GM18907 (cell line): ENCODE results near the gene EHF.
A peak's percentile ranks its signal among the peaks of the same experiment; 100 is the strongest.

ENCODE experiments used
- ATAC-seq: cut with Tn5 transposase; IDR thresholded peaks from one replicate; pipeline ENCODE4 v1.9.1; 2021; ENCODE audit warnings: mild to moderate bottlenecking, moderate library complexity; ENCODE audit not compliant: unreplicated experiment

The EHF gene

DNA sequence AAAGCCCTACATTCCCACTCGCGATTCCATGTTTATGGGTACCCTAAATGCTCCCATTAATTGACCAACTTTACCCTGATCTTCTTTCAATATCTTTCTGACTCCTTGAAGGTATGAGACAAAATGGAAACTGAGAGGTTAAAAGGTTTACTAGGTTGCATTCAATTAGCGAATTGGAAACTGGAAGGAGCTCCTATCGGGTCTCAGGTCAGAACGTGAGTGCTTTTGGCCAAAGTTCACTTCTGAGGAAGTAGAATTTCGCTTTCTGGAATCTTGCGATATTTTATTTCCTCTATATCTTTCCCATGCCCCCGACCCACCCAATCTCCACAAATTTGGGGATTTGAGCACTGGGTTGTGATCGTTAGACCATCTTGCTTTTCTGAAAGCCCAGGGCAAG, 2.6 kb downstream of the EHF start:
- ATAC-seq, result no peak

DNA sequence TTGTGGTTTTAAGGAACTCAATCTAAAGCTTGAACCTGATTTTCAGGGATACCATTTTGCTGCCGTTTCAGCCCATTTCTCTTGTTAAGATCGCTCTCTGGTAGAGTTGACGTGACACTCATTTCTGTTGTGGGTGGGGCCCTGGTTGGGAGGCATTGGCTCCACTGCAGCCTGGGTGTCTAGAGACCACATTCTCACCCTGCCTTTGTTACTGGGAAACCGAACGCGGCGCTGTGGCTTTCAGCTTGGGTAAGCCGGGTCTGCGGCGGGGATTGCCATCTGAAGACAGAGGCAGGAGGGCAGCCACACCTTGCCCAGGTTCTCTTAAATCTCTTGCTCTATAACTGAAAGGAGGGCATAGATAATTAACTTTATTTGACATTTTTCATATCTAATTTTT, 3.2 kb downstream of the EHF start:
- peak; percentile 68 for ATAC-seq

DNA sequence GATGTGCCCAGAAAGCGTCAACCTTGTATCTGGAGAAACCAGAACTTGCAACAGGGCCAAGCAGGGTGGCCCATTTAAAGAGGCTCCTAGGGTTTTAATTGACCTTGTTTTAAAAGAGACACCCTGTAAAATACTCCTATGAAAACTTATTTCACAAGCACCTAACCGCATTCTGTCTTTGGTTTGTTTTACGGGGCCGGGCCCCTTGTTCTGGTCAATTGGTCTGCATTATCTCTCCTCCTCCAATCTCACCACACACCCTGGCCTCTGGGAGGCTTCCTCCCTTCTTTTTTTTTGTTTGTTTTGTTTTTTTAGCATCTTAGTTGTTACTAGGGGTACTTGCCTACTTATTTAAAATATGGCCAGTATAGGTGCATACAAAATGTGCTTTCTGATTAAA, 4.7 kb downstream of the EHF start:
- ATAC-seq, result no peak

DNA sequence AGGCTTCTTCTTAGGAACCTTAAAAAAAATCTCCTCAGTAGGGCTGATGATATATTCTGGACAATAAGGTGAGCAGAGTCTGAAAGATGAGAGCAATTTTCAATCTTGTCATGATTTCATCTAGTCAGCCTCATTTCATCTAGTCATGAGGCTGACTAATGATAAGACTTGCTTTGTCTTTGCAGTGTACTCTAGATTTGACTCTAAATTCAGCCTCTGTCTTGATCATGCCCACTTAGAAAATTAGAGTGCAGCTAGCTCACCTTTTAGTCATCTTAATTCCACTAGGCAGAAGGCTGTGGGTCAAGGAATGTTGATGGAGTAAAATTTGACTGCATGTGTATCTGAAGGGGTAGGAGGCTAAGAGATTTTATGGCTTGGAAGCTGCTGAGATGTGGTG, 5.5 kb downstream of the EHF start:
- ATAC-seq, result no peak

DNA sequence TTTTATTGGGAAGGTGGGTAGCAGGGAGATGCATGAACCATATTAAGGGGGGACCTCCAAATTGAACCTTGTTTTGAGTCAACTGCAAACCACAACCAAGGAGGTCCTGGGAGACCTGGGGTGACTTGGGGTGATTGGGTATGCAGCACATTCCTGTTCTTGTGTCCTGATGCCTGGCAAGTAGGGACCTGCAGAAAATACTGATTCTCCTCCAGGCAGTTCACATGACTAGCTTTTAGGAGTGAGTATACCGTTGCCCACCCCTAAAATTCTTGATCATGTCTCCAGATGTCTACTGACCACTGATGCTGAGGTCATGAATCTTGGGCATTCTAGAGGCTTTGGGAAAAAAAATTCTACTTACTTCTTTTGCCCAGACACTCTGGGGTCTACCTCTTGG, 6.3 kb downstream of the EHF start:
- ATAC-seq, result no peak

DNA sequence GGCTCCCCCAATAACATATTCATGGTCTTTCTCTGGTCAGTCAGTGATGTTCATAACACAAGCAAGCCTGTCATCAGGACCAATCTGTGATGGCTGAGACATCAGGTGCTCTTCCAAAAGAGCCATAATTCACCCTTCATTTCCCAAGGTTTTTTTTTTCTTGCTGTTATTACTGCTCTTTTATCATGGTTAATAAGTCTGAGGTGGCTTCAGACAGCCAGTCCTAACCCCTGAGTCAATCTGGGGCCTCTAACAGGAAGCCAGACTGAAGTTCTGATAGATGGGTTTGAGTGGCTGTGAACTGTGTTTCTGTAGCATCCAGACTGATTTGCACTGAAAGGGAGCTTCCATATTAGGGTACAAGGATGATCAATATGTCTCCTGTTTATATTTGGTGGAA, 8.8 kb downstream of the EHF start:
- ATAC-seq, result no peak

DNA sequence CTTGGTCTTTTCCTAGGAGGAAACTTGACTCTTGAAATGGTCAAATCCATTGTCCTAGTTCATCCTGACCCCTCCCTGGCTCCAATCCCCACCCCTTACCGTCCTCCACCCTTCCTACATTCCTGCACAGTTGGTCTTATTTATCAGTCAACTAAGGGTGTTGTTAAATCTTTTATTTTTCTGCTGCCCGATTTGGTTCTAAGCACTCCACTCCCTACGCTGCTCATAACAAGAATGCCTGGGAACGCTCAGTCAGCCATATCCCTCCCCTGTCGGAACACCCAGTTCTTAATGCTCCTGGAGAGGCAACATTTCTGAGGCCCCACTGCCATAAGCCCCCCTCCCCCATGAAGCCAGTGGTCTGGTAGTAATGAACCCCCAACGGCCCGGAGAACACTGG, 9.7 kb downstream of the EHF start:
- no peak for ATAC-seq

DNA sequence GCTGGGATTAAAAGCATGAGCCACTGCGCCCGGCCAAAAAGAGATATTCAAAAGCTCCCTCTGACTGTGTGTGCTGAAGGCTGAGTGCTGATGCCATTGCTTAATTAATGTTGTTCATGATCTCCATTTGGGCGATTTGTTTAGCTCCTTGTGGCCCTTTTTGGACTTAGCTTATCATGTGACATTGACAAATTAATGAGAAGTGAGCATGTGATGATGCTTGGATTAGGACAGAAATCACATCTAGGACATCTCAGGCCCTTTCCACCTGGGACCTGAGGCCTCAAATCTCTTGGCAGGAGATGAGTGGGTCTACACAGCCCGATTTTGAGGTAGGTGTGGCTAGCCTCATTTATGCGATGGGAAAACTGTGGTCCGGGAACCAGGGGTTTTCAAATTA, 10.4 kb downstream of the EHF start:
- ATAC-seq, result no peak

DNA sequence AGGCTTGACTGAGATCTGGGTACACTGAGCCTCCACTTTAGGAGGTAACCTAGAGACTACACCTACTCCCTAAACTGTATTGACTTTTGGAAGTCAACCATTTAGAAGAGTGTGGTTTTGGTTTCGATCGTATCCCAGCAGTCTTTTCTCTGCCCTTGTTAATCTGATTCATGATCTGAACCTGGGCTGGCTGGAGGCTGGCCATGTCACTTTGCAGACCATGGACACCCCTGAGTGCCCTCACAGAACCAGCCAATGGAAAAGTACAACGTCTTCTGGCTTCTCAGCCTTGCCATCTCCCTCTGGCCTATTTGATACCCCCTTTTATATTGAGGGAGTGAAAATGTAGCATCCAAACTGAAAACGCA, 10.8 kb downstream of the EHF start:
- no peak for ATAC-seq

DNA sequence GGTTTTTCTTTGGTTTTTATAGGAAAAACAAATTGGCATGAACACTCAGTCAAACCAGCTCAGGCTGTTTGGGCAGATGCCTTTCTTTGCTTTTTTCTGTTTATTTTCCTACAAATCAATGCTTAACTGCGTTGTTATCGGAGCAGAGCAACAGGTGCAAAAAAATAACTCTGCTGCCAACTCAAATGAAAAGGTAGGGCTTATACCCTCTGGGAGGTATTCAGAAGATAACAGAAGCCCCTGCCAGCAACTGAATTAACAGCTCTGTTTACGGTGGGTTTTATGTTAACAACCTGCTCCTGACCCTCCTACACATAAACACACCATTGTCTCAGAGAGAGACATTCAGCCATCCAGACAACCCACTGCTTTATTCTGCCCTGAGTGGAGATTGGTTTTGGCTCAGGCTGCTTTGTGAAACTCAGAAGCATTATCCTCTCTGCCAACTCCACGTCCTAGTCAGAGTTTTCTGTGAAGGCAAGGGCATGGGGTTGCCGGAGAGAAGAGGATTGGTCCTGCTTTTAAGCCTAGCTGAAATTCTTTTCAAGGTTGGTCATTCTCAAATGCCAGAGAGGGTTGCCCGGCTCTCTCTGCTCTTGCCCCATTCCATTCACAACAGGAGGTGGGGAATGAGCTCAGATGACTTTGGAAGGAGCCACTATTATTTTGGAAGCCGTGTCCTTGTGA, 11.4 kb downstream of the EHF start:
- no peak for ATAC-seq

DNA sequence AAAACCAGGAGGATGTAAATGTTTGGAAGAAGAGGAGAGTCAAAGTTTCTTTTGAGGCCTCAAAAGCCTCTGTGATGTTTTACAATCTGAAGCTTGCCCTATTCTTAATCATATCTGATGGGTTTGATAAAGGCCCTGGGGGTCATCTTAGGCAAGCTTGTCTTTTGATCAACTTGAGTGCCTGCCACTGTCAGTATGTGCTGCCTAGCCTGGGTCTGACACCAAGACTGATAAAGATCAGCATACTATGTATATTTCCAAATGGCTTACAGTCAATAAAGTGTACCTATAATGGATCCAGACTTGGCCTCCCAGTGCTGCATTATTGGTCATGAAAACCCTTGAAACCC, 12.7 kb downstream of the EHF start:
- no peak for ATAC-seq

DNA sequence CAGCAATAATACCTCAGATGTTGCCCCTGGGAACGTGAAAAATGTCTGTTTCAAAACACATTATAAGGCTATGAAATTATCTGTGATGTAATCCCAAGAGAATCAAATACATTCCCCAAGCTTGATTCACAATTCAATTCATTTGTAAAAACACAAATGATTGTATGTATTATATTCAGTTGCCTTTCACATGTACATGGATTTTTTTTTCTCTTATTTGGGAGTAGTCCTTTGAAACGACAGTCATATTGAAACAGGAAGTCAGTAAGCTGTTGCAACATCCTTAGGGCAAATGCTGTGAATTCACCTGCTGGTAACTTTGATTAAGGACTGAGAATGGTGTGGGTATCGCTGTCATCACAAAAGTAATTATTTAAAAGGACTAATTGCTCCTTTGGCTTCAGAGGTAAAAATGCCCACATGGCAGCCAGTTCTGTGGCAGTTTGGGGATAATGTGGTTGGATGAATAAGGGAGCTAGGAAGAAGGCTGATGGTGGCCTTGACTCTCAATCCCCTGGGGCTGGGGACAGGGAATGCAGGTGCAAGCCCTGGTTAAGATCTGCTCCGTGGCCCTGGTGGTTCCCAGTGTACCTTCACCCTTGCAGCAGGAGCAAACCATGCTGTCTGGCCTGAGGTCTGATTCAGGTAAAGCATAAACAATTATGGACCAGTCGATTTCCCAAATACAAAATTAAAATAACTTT, 13.2 kb downstream of the EHF start:
- ATAC-seq, result peak; percentile 95

DNA sequence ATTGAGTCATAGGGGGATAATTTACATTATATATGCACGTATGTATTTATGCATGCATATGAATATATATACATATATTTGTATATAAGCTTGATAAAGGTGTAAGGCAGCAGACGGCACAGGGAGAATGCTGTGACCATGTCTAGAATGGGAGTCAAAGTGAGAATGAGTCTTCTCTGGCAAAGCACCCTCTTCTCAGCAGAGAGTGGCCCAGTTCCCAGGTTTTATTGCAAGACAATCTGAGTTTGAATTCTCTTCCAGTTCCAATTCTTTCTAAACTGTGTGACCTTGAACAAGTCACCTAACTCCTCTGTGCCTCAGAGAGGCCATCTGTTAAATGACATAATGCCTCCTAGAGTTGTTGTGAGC, 13.8 kb downstream of the EHF start:
- ATAC-seq, result peak; percentile 8

DNA sequence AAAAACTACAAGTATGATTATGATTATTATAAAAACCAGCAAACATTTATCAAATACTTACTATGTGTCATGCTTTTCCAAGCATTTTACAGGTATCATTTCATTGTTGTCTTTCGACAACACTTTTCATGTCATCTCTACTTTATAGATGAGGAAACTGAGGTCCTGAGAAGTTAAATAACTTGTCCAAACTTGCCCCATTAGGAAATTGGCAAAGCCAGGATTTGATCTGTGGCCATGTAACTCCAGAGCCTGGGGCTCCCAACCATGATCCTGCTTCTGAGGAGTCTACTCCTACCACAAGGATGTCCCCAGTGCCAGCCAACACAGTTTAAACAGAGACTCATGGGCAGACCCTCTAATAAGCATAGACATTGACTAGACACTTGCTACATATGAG, 15.2 kb downstream of the EHF start:
- ATAC-seq, result no peak

DNA sequence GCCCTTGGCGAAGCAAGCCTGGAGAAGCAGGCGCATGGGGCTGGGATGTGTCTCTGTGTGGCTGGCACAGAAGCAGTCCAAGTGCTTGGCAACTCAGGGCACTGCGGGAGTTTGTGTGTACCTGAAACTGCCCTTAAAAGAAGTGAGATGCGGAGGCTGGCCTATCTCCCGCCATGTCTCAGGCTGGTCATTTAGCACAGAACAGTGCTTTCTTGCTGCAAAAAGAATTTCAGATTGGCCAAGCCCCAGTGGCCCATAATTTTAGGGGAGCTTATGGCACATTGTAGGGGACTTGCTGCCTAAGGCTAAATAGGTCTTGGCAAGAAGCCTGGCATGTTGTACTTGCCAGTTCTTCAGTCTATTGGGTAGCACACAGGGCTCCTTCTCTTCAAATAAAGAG, 16.4 kb downstream of the EHF start:
- ATAC-seq, result no peak

DNA sequence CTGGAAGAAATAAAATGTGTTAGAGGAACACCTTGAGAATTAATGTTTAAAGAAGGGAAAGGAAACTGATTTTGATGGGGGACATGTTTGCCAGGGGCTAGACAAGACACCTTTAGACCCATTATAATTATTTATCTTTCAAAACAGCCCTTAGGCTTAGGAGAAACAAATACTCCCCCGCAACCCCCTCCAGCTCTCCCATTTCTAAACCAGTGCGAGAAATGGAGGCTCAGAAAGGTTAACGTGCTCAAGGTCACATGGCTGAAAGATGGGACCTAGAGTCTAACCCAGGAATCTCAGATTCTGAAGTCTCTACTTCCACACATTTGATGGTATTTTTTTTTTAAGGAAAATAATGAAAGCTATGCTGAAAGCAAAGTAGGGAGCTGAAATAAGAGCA, 18.0 kb downstream of the EHF start:
- no peak for ATAC-seq

DNA sequence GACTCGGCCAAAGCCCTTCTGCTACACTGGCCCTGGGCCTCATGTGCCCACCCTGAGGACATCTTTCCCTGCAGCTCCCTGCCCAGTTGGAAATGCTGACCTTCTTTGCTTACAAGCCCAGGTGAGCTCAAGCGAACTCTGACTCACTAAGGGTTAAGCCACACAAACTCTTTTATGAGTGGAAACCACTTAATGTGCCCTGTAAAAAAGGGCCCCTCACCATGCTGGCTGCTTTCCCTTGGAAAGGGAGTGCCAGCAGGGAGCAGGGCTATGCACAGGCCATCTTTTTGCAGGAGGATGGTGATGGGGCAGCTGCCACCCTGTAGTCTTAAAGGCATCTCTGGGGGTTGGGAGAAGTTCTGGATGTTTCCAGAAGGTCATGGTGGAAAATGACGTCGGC, 18.7 kb downstream of the EHF start:
- no peak for ATAC-seq

DNA sequence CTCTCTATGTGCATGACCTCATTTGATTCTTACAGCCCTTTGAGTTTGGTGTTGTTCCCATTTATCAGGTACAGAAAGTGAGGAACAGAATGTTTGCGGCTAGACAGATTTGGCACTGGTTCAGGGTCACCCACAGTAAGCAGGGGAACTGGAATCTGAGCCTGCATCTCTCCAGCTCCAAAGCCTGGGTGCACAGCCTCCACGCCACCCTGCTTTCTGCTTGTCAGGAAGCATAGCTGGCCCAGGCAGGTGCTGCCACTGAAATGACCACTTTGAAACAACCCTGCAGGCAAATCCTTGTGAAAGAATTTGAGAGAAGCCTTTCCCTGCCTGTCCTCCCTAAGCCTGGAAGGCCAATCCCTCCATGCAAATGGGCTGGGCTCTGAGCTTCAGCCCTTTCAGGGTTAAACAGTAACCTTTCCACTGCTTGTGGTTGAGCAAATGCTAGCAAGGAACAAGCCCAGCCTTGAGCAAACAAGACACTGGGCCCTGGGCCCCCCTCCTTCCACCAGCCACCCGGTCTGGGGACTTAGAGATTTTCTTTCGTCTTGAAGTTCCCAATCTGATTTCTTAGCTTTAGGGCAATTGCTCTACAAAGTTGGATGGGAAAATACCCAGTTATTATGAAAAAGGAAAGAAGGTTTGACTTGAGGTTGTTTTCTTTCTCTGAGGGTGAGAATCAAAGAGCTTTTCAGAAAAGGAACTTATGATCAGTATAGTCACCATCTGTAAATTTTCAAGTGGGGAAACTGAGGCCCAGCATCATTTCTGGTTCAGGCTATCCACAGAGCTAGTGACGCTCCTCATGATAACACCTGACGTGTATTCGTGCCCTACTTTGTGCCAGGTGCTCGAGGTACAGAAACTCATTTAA, 19.4 kb downstream of the EHF start:
- peak; percentile 97 for ATAC-seq

DNA sequence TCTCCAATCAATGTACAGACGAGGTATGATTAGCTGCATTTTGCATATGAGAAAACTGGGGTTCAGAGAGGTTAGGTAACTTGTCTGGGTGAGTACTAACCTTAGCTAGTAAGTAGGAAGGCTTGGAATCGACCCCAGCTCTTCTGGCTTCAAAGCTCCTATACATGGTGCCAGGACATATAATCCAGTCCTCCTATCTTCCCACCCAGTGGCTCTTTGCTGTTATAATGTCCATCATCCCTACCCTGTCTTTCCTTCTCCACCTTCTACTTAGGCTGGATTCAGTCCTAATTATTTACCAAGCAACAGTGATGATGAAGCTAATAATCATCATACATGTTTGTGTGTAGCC, 20.0 kb downstream of the EHF start:
- ATAC-seq, result no peak

DNA sequence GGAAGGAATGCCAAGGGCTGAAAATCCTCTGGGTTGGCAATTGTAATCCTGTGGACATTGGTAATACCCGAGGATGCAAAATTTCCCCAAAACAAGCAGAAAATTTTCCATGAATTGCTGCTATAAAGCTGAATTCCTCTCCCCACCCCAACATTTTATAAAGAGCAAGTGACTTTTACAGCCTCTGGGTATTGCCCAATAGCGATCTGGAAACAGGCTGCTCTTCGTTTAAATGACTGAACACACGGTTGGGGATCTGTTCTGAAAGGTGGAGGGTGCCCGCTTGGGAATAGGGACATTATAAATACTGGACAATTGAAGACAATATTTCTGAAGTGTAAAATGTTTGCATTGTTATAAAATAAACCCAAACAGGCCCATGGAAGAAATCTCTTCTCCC, 20.6 kb downstream of the EHF start:
- ATAC-seq, result no peak

DNA sequence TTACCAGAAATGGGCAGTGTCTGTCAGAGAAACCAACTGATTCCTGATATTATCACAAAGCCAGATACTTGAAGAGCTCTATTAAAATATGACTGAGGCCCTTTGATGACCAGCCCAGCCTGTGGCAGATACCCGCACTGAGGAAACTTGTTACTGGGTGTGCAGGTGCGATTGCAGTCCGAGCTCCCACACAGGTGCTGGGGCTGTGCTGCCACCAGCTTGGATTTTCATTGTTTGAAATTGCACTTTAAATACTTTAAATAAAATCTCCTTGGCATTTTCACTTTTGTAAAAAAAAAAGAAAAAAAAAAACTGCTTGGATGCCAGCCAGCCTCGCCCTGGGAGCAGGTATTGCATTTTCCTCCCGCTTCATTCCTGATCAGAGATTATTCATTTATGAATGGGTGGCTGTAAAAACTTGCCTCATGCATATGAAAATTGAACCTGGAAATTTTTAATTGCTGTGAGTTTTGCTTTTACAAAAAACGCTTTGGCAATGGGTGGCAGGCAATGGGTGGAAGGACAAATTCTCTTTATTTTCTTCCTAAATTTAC, 21.2 kb downstream of the EHF start:
- ATAC-seq, result no peak

DNA sequence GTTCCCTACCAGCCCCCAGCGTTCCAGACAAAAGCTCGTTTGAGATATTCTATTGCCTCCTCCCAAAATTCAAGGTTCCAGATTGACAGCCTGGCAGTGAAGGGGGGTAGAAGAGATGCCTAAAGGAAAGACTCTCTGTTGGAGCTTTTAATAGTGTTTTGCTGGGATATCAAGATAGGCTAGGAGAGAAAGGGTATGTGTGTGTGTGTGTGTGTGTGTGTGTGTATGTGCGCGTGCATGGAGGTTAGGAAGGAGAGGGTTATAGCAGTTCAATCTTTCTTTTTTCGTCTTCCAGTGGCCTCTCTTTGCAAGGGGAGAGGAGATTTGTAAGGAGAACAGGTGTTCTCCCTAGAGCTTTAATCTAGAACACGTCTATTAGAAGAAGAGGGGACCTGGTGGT, 22.0 kb downstream of the EHF start:
- ATAC-seq, result no peak
